Suprapubic skin (tissue), 3 donors: ENCODE data around the gene RPP25L.

Source experiments
- POLR2AphosphoS5 ChIP-seq, 3 donors: sonication (generic); formaldehyde crosslinking; IDR thresholded peaks; one replicate each; pipeline ENCODE4 v1.6.1; 2017; ENCODE audit warnings: antibody characterized with exemption in 3 of 3
- TF ChIP-seq, protein P1 (sequence below), 2 donors: fragments of 200-600 bp in 1 of 2; fragments of 450-650 bp in 1 of 2; sonication (generic) in 1 of 2; IDR thresholded peaks; one replicate each; pipeline ENCODE4 v1.5.1; 2016 to 2019; ENCODE audit warnings: antibody characterized with exemption in 2 of 2, mild to moderate bottlenecking in 1 of 2, moderate library complexity in 1 of 2

DNA sequence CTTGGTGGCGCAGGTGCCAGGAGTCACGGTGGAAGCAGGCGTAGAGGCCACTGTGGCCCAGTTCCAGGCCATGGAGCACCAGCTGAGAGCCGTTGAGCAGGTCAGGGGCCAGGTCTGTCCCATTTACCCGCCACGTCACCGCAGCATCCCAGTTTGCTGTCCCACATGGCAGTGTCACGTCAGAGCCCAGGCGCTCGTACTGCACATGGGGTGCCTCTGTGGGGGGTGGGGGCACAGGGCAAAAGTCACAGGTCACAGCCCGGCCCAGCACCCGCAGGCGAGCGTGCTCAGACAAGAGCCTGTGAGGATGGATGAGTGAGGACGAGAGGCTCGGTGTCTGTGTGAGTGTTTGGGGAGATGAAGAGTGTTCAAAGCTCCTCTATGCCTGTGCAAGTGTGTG, 47.3 kb downstream of the RPP25L start:
- no peak for TF ChIP-seq POLR2AphosphoS5 (IDR thresholded peaks at IDR 0.05)
- TF ChIP-seq, protein P1, sequence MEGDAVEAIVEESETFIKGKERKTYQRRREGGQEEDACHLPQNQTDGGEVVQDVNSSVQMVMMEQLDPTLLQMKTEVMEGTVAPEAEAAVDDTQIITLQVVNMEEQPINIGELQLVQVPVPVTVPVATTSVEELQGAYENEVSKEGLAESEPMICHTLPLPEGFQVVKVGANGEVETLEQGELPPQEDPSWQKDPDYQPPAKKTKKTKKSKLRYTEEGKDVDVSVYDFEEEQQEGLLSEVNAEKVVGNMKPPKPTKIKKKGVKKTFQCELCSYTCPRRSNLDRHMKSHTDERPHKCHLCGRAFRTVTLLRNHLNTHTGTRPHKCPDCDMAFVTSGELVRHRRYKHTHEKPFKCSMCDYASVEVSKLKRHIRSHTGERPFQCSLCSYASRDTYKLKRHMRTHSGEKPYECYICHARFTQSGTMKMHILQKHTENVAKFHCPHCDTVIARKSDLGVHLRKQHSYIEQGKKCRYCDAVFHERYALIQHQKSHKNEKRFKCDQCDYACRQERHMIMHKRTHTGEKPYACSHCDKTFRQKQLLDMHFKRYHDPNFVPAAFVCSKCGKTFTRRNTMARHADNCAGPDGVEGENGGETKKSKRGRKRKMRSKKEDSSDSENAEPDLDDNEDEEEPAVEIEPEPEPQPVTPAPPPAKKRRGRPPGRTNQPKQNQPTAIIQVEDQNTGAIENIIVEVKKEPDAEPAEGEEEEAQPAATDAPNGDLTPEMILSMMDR (IDR thresholded peaks at IDR 0.05), result no peak
